CD4-positive, alpha-beta T cell (primary cell): ENCODE results near the gene OPA3. TPM values are rescaled to one million over a fixed set of nuclear protein-coding genes. Genes with fewer than 3 reads are reported as not detected.

ENCODE experiments used
- ATAC-seq: fragments of 200-7000 bp; cut with Tn5 transposase; one replicate; pipeline ENCODE4 v1.10.0; 2022; ENCODE audit warnings: mild to moderate bottlenecking; ENCODE audit not compliant: poor library complexity
- CTCF ChIA-PET: fragments of 350-600 bp; sonication (Branson Sonifier 250); formaldehyde crosslinking; loops from one replicate; lab custom pipeline; 2021; ENCODE audit warnings: antibody characterized with exemption, inconsistent platforms; lab: Charles Lee
- POLR2A ChIA-PET: fragments of 350-600 bp; sonication (Branson Sonifier 250); formaldehyde crosslinking; loops from one replicate; lab custom pipeline; 2021; ENCODE audit warnings: antibody characterized with exemption, inconsistent platforms; lab: Charles Lee
- DNase-seq, 14 experiments: peaks; one replicate each; pipeline ENCODE4 v3.0.0-alpha.2; 2013 to 2020; ENCODE audit warnings: mixed read lengths in 2 of 14
- H3K27ac ChIP-seq, 2 donors: one replicate each; pipeline versions ENCODE4 v1.5.1 to v1.7.0; 2013; ENCODE audit warnings: low read length in 2 of 2, low read depth in 1 of 2, mild to moderate bottlenecking in 1 of 2
- H3K27me3 ChIP-seq, 2 experiments: 1 replicate in 1 of 2; 2 replicates in 1 of 2; pipeline versions ENCODE4 v1.6.1 to v1.7.0; 2013; ENCODE audit warnings: low read length in 2 of 2, control low read depth in 1 of 2, mild to moderate bottlenecking in 1 of 2, moderate library complexity in 1 of 2; ENCODE audit not compliant: insufficient read depth in 2 of 2, control insufficient read depth in 1 of 2
- H3K36me3 ChIP-seq: one replicate; pipeline ENCODE4 v1.6.1; 2013; ENCODE audit warnings: low read length, control low read depth; ENCODE audit not compliant: insufficient read depth
- H3K4me1 ChIP-seq: one replicate; pipeline ENCODE4 v1.6.1; 2013; ENCODE audit warnings: low read length, control low read depth; ENCODE audit not compliant: insufficient read depth
- H3K4me3 ChIP-seq: one replicate; pipeline ENCODE4 v1.5.1; 2013; ENCODE audit warnings: mild to moderate bottlenecking, low read length, moderate library complexity
- H3K9me3 ChIP-seq, 2 experiments: 1 replicate in 1 of 2; 2 replicates in 1 of 2; pipeline versions ENCODE4 v1.6.1 to v1.7.0; 2013; ENCODE audit warnings: low read length in 2 of 2, mild to moderate bottlenecking in 2 of 2, control low read depth in 1 of 2, moderate library complexity in 1 of 2; ENCODE audit not compliant: control insufficient read depth in 1 of 2, insufficient read depth in 1 of 2
- H3K27ac Mint-ChIP-seq: one replicate; pipeline ENCODE4 v1.8.0; 2020; ENCODE audit warnings: mixed read lengths
- H3K27me3 Mint-ChIP-seq: one replicate; pipeline ENCODE4 v1.8.0; 2021; ENCODE audit warnings: mixed read lengths
- H3K36me3 Mint-ChIP-seq: one replicate; pipeline ENCODE4 v1.8.0; 2021; ENCODE audit warnings: low read depth, mixed read lengths
- H3K4me1 Mint-ChIP-seq: one replicate; pipeline ENCODE4 v1.8.0; 2021; ENCODE audit warnings: low read depth, mixed read lengths
- H3K4me3 Mint-ChIP-seq: one replicate; pipeline ENCODE4 v1.8.0; 2020; ENCODE audit warnings: mild to moderate bottlenecking, mixed read lengths
- H3K9me3 Mint-ChIP-seq: one replicate; pipeline ENCODE4 v1.8.0; 2020; ENCODE audit warnings: mixed read lengths
- intact Hi-C, 2 experiments: fragments of 100-400 bp; cut with DNase I in 1 of 2; cut with micrococcal nuclease in 1 of 2; formaldehyde crosslinking; loops; one replicate each; pipeline versions ENCODE4 v1.15.1 to v1.9.0; 2023 to 2025; cut with DNase I, micrococcal nuclease
- total RNA-seq, 174 experiments: library from RNA in 2 of 174; stranded (reverse) in 2 of 174; gene quantifications; one replicate each; pipeline ENCODE4 v1.2.3 and lab custom pipeline; 2021 to 2026
- TF ChIP-seq, protein P1 (sequence below): fragments of 200-600 bp; IDR thresholded peaks from one replicate; pipeline ENCODE4 v1.8.0; 2022; ENCODE audit warnings: antibody characterized with exemption, mild to moderate bottlenecking

Gene OPA3
- total RNA-seq, 2 experiments from 2014 or later = 3.1 to 3.2 TPM

- H3K4me3 ChIP-seq = no peak overlapping the region
- TF ChIP-seq, protein P1, sequence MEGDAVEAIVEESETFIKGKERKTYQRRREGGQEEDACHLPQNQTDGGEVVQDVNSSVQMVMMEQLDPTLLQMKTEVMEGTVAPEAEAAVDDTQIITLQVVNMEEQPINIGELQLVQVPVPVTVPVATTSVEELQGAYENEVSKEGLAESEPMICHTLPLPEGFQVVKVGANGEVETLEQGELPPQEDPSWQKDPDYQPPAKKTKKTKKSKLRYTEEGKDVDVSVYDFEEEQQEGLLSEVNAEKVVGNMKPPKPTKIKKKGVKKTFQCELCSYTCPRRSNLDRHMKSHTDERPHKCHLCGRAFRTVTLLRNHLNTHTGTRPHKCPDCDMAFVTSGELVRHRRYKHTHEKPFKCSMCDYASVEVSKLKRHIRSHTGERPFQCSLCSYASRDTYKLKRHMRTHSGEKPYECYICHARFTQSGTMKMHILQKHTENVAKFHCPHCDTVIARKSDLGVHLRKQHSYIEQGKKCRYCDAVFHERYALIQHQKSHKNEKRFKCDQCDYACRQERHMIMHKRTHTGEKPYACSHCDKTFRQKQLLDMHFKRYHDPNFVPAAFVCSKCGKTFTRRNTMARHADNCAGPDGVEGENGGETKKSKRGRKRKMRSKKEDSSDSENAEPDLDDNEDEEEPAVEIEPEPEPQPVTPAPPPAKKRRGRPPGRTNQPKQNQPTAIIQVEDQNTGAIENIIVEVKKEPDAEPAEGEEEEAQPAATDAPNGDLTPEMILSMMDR = no peak
- POLR2A ChIA-PET = no interaction called here
- Mint-ChIP-seq H3K27ac (no peak overlapping the region), H3K4me3 (no peak overlapping the region), H3K36me3 (peaks cover 10% of the 10 kb centered on the region), H3K9me3 (no peaks in the 10 kb centered on the region), H3K27me3 (no peaks in the 10 kb centered on the region), H3K4me1 (no peaks in the 10 kb centered on the region)
- no peak for DNase-seq
- peaks cover 2% of the 10 kb centered on the region for H3K4me1 ChIP-seq
- no peaks in the 10 kb centered on the region for H3K27me3 ChIP-seq
- no peaks in the 10 kb centered on the region for H3K9me3 ChIP-seq
- intact Hi-C loops = no loop called here
- peaks cover 3% of the 10 kb centered on the region for H3K36me3 ChIP-seq
- H3K27ac ChIP-seq = no peak overlapping the region
- CTCF ChIA-PET = no interaction called here
- no peak for ATAC-seq
Measured at GRCh38 chr19:45547965-45548609, 36.5 kb downstream of the OPA3 start.

DNA sequence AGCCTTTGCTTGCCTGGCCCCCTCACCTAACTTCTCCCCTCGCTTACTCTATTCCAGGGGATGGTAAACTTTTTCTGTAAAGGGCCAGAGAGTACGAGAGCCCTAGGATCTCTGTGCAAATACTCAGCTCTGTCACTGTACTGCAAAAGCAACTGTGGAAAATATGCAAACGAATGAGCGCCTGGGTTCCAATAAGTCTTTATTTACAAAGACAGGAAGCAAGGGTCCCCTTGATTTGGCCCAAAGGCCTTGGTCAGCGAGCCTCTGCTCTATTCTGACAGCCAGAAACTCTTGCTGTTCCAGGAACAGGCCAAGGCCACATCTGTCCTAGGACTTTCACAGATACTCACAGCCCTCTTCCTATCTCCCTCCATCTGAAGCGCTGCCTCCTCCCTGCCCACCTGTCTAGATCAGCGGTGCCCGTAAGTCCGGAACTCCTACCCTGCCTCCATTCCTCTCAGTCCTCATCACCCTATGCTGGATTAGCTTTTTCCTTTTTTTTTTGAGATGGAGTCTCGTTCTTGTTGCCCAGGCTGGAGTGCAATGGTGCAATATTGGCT is 37.3 kb downstream of the OPA3 start:
- no peak overlapping the region for H3K4me3 ChIP-seq
- H3K27ac Mint-ChIP-seq = no peak overlapping the region
- peaks cover 2% of the 10 kb centered on the region for H3K4me1 ChIP-seq
- no peak for DNase-seq
- POLR2A ChIA-PET = no interaction called here
- H3K36me3 ChIP-seq = no peaks in the 10 kb centered on the region
- intact Hi-C loops = no loop called here
- no peak overlapping the region for H3K27ac ChIP-seq
- no peaks in the 10 kb centered on the region for H3K27me3 Mint-ChIP-seq
- no peak overlapping the region for H3K4me3 Mint-ChIP-seq
- ATAC-seq = no peak
- peaks cover 10% of the 10 kb centered on the region for H3K36me3 Mint-ChIP-seq
- TF ChIP-seq, protein P1 = no peak
- H3K27me3 ChIP-seq = no peaks in the 10 kb centered on the region
- CTCF ChIA-PET = no interaction called here
- no peaks in the 10 kb centered on the region for H3K9me3 ChIP-seq
- no peaks in the 10 kb centered on the region for H3K9me3 Mint-ChIP-seq
- H3K4me1 Mint-ChIP-seq = no peaks in the 10 kb centered on the region

DNA sequence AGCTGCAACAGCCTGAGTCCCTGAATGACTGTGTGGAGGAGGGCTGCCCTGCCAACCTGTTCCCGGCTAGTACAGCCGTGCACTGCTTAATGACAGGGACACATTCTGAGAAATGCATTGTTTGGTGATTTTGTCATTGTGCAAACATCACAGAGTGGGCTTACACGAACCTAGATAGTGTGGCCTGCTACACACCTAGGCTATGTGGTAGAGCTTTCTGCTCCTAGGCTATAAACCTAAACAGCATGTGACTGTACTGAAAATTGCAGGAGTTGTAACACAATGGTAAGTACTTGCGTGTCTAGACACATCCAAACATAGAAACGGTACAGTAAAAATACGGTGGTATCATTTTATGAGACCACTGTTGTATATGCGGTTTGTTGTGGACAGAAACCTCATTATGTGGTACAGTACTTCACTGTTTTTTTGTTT is 42.4 kb downstream of the OPA3 start:
- H3K27me3 ChIP-seq = no peaks in the 10 kb centered on the region
- no peak overlapping the region for H3K4me3 ChIP-seq
- ChIA-PET POLR2A (no interaction called here), CTCF (no interaction called here)
- H3K36me3 Mint-ChIP-seq = no peaks in the 10 kb centered on the region
- no peaks in the 10 kb centered on the region for H3K27me3 Mint-ChIP-seq
- no peak overlapping the region for H3K4me3 Mint-ChIP-seq
- intact Hi-C loops = no loop called here
- no peaks in the 10 kb centered on the region for H3K36me3 ChIP-seq
- H3K9me3 ChIP-seq = no peaks in the 10 kb centered on the region
- no peak overlapping the region for H3K27ac ChIP-seq
- no peak for DNase-seq
- H3K9me3 Mint-ChIP-seq = no peaks in the 10 kb centered on the region
- ATAC-seq = no peak
- peaks cover 2% of the 10 kb centered on the region for H3K4me1 ChIP-seq
- TF ChIP-seq, protein P1 = no peak
- no peak overlapping the region for H3K27ac Mint-ChIP-seq
- no peaks in the 10 kb centered on the region for H3K4me1 Mint-ChIP-seq
